SK-N-SH treated with all-trans-retinoic acid at 6 μM for 48 hours (cell line): ENCODE results near the gene KHNYN.

Source experiments
- ATAC-seq: fragments of 200-7000 bp; cut with Tn5 transposase; 3 replicates; pipeline ENCODE4 v1.9.1; 2020; ENCODE audit warnings: mild to moderate bottlenecking, moderate library complexity
- ARNTL ChIP-seq: fragments of 450-650 bp; formaldehyde crosslinking; IDR thresholded peaks from 2 replicates; pipeline ENCODE4 v1.5.0; 2020; ENCODE audit warnings: low read depth, mild to moderate bottlenecking, moderate library complexity, borderline replicate concordance
- BACH2 ChIP-seq: fragments of 250-450 bp; sonication (Bioruptor Pico); IDR thresholded peaks from 2 replicates; pipeline ENCODE4 v1.9.0; 2021; ENCODE audit warnings: mild to moderate bottlenecking, borderline replicate concordance
- CREB5 ChIP-seq: fragments of 250-450 bp; sonication (Bioruptor Pico); IDR thresholded peaks from 2 replicates; pipeline ENCODE4 v1.5.1; 2020; ENCODE audit warnings: low read depth, mild to moderate bottlenecking, moderate library complexity
- CSDC2 ChIP-seq: fragments of 250-450 bp; sonication (Bioruptor Pico); IDR thresholded peaks from 2 replicates; pipeline ENCODE4 v1.5.0; 2020; ENCODE audit warnings: mild to moderate bottlenecking, moderate library complexity
- ESRRG ChIP-seq: fragments of 250-450 bp; sonication (Bioruptor Pico); IDR thresholded peaks from 2 replicates; pipeline ENCODE4 v1.6.1; 2021; ENCODE audit warnings: mild to moderate bottlenecking
- GLIS3 ChIP-seq: fragments of 250-450 bp; sonication (Bioruptor Pico); IDR thresholded peaks from 2 replicates; pipeline ENCODE4 v1.5.0; 2020; ENCODE audit warnings: mild to moderate bottlenecking, moderate library complexity
- ISL1 ChIP-seq: fragments of 250-450 bp; sonication (Bioruptor Pico); IDR thresholded peaks from 2 replicates; pipeline ENCODE4 v2.1.2; 2022; ENCODE audit warnings: mild to moderate bottlenecking, moderate library complexity
- OSR1 ChIP-seq: fragments of 250-450 bp; sonication (Bioruptor Pico); IDR thresholded peaks from 2 replicates; pipeline ENCODE4 v1.8.0; 2022; ENCODE audit warnings: moderate library complexity, mild to moderate bottlenecking, inconsistent platforms
- PATZ1 ChIP-seq: fragments of 250-450 bp; sonication (Bioruptor Pico); IDR thresholded peaks from 2 replicates; pipeline ENCODE4 v1.8.0; 2020; ENCODE audit warnings: mild to moderate bottlenecking, moderate library complexity, borderline replicate concordance
- POU6F1 ChIP-seq: fragments of 250-450 bp; sonication (Bioruptor Pico); IDR thresholded peaks from 2 replicates; pipeline ENCODE4 v1.8.0; 2021; ENCODE audit warnings: low read depth, mild to moderate bottlenecking, moderate library complexity, borderline replicate concordance
- PPARA ChIP-seq: fragments of 250-450 bp; sonication (Bioruptor Pico); IDR thresholded peaks from 2 replicates; pipeline ENCODE4 v1.5.0; 2020; ENCODE audit warnings: mild to moderate bottlenecking, borderline replicate concordance
- RARB ChIP-seq: fragments of 250-450 bp; sonication (Bioruptor Pico); IDR thresholded peaks from 2 replicates; pipeline ENCODE4 v1.8.0; 2021; ENCODE audit warnings: mild to moderate bottlenecking, moderate library complexity
- SNAI2 ChIP-seq: fragments of 250-450 bp; sonication (Bioruptor Pico); IDR thresholded peaks from 2 replicates; pipeline ENCODE4 v1.5.0; 2020; ENCODE audit warnings: mild to moderate bottlenecking, moderate library complexity
- TSHZ2 ChIP-seq: fragments of 250-450 bp; sonication (Bioruptor Pico); IDR thresholded peaks from 2 replicates; pipeline ENCODE4 v1.5.0; 2020; ENCODE audit warnings: mild to moderate bottlenecking, moderate library complexity
- ZC3H10 ChIP-seq: fragments of 250-450 bp; sonication (Bioruptor Pico); IDR thresholded peaks from 2 replicates; pipeline ENCODE4 v1.5.1; 2021; ENCODE audit warnings: mild to moderate bottlenecking, moderate library complexity
- ZFP3 ChIP-seq: fragments of 250-450 bp; sonication (Bioruptor Pico); IDR thresholded peaks from 2 replicates; pipeline ENCODE4 v1.5.0; 2020; ENCODE audit warnings: mild to moderate bottlenecking, moderate library complexity
- ZFP30 ChIP-seq: fragments of 450-650 bp; formaldehyde crosslinking; IDR thresholded peaks from 2 replicates; pipeline ENCODE4 v1.5.0; 2022; ENCODE audit warnings: mild to moderate bottlenecking, moderate library complexity
- ZNF565 ChIP-seq: fragments of 450-650 bp; formaldehyde crosslinking; conservative IDR thresholded peaks from 2 replicates; pipeline ENCODE4 v1.5.0; 2020; ENCODE audit warnings: low read depth, mild to moderate bottlenecking, moderate library complexity
- ZNF70 ChIP-seq: fragments of 450-650 bp; formaldehyde crosslinking; IDR thresholded peaks from 2 replicates; pipeline ENCODE4 v1.5.0; 2020; ENCODE audit warnings: mild to moderate bottlenecking, moderate library complexity

The KHNYN gene

GRCh38 chr14:24441485-24441884 lies 11.7 kb downstream of the KHNYN start:
- ATAC-seq = no peak
- TF ChIP-seq TSHZ2 (CRISPR knock-in tag) = no peak
- TF ChIP-seq ZFP3 (CRISPR knock-in tag) = no peak
- TF ChIP-seq ISL1 (CRISPR knock-in tag) = no peak
- TF ChIP-seq ZNF70 = no peak
- TF ChIP-seq GLIS3 = no peak
- TF ChIP-seq OSR1 (CRISPR knock-in tag) = no peak
- TF ChIP-seq CREB5 (CRISPR knock-in tag) = no peak
- TF ChIP-seq PPARA (CRISPR knock-in tag) = no peak
- no peak for TF ChIP-seq RARB (CRISPR knock-in tag)
- no peak for TF ChIP-seq ZNF565 (CRISPR knock-in tag)
- no peak for TF ChIP-seq PATZ1 (CRISPR knock-in tag)
- TF ChIP-seq SNAI2 (CRISPR knock-in tag) = no peak
- TF ChIP-seq ZFP30 (CRISPR knock-in tag) = no peak
- TF ChIP-seq ZC3H10 (CRISPR knock-in tag) = no peak
- no peak for TF ChIP-seq CSDC2 (CRISPR knock-in tag)
- TF ChIP-seq, all 23 proteins: peak for 0

GRCh38 chr14:24441904-24442239 lies 12.1 kb downstream of the KHNYN start:
- ATAC-seq = peak; percentile 57

More at GRCh38 chr14:24441904-24442239, 12.1 kb downstream of the KHNYN start:
- TF ChIP-seq BACH2 (CRISPR knock-in tag) (no peak), ISL1 (CRISPR knock-in tag) (no peak), PPARA (CRISPR knock-in tag) (no peak), POU6F1 (CRISPR knock-in tag) (no peak), ZNF70 (no peak), ARNTL (CRISPR knock-in tag) (no peak), CREB5 (CRISPR knock-in tag) (no peak), SNAI2 (CRISPR knock-in tag) (no peak), PATZ1 (CRISPR knock-in tag) (no peak), ESRRG (CRISPR knock-in tag) (no peak), ZFP3 (CRISPR knock-in tag) (no peak)
